ENCODE measurements around the gene C14orf132.
"Not testable (repeated sequence)": the region's sequence is repeated elsewhere in the genome, so short reads cannot be mapped to it uniquely, and the experiment has no call there.

C14orf132 gene

GRCh38 chr14:96059519-96060135 lies 20.5 kb downstream of the C14orf132 start:
- no peak for DNase-seq (ENCODE audit: low spot score)
- no peak for FAIRE-seq

GRCh38 chr14:96060186-96060933 lies 21.2 kb downstream of the C14orf132 start:
- DNase-seq (ENCODE audit: low spot score) (no peak), FAIRE-seq (no peak)

- no peak for DNase-seq (ENCODE audit: low spot score)
- FAIRE-seq = no peak
Observed at GRCh38 chr14:96062010-96062409, 22.8 kb downstream of the C14orf132 start.

GRCh38 chr14:96062506-96062905 lies 23.3 kb downstream of the C14orf132 start:
- no peak for FAIRE-seq

GRCh38 chr14:96064866-96065265 lies 25.7 kb downstream of the C14orf132 start:
- FAIRE-seq = no peak
- no peak for DNase-seq (ENCODE audit: low spot score)

More at GRCh38 chr14:96062506-96062905, 23.3 kb downstream of the C14orf132 start:
- no peak for DNase-seq (ENCODE audit: low spot score)

GRCh38 chr14:96065661-96066459 lies 26.7 kb downstream of the C14orf132 start:
- no peak for FAIRE-seq

GRCh38 chr14:96066976-96067375 lies 27.8 kb downstream of the C14orf132 start:
- no peak for FAIRE-seq

More at GRCh38 chr14:96065661-96066459, 26.7 kb downstream of the C14orf132 start:
- no peak for DNase-seq (ENCODE audit: low spot score)

GRCh38 chr14:96067985-96068930 lies 29.1 kb downstream of the C14orf132 start:
- FAIRE-seq (no peak), DNase-seq (ENCODE audit: low spot score) (no peak)

More at GRCh38 chr14:96066976-96067375, 27.8 kb downstream of the C14orf132 start:
- DNase-seq (ENCODE audit: low spot score) = no peak

- FAIRE-seq (no peak), DNase-seq (ENCODE audit: low spot score) (no peak)
Observed at GRCh38 chr14:96069421-96069820, 30.3 kb downstream of the C14orf132 start.

- DNase-seq (ENCODE audit: low spot score) = no peak
- FAIRE-seq = no peak
Observed at GRCh38 chr14:96071561-96071960, 32.4 kb downstream of the C14orf132 start.

GRCh38 chr14:96072076-96072475 lies 32.9 kb downstream of the C14orf132 start:
- DNase-seq (ENCODE audit: low spot score) (no peak), FAIRE-seq (no peak)

- DNase-seq (ENCODE audit: low spot score) = no peak
- FAIRE-seq = no peak
Observed at GRCh38 chr14:96072746-96073145, 33.6 kb downstream of the C14orf132 start.

GRCh38 chr14:96073260-96074039 lies 34.3 kb downstream of the C14orf132 start:
- not testable (repeated sequence) for DNase-seq (ENCODE audit: low spot score); FAIRE-seq

GRCh38 chr14:96077983-96078624 lies 38.9 kb downstream of the C14orf132 start:
- no peak for DNase-seq (ENCODE audit: low spot score)
- FAIRE-seq = no peak

- DNase-seq (ENCODE audit: low spot score) = no peak
- FAIRE-seq = no peak
Observed at GRCh38 chr14:96078625-96079016, 39.5 kb downstream of the C14orf132 start.

- DNase-seq (ENCODE audit: low spot score) (no peak), FAIRE-seq (no peak)
Observed at GRCh38 chr14:96079066-96079465, 39.9 kb downstream of the C14orf132 start.

GRCh38 chr14:96080571-96080970 lies 41.4 kb downstream of the C14orf132 start:
- DNase-seq (ENCODE audit: low spot score) (no peak), FAIRE-seq (no peak)

GRCh38 chr14:96081224-96081623 lies 42.1 kb downstream of the C14orf132 start:
- DNase-seq (ENCODE audit: low spot score) (no peak), FAIRE-seq (no peak)

- DNase-seq (ENCODE audit: low spot score) = no peak
- no peak for FAIRE-seq
Observed at GRCh38 chr14:96081767-96082400, 42.7 kb downstream of the C14orf132 start.

All from RCC 7860 (cell line).